GM21717 (cell line): ENCODE data around the gene OLA1.

Experiments
- ATAC-seq: cut with Tn5 transposase; IDR thresholded peaks from one replicate; pipeline ENCODE4 v1.9.1; 2021; ENCODE audit warnings: mild to moderate bottlenecking, moderate library complexity; ENCODE audit not compliant: unreplicated experiment

Gene OLA1

DNA sequence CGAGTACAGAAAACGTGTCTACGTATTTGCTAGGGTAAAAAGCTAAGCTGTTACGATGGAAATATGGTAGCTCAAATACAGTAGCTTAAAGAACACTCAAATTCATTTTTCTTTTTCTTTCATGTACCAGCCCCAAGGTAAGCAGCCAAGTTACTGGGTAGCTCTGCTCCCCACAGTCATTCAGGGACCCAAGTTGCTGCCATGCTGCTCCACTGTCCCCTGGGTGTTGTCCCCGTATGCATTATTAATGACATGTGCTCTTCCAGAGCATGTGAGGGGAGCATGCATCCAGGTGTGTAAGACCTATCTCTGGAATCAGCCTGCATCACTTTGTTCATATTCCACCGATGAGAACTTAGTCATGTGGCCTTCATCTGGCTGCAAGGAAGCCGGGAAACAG, 178.1 kb downstream of the OLA1 start:
- ATAC-seq = no peak

DNA sequence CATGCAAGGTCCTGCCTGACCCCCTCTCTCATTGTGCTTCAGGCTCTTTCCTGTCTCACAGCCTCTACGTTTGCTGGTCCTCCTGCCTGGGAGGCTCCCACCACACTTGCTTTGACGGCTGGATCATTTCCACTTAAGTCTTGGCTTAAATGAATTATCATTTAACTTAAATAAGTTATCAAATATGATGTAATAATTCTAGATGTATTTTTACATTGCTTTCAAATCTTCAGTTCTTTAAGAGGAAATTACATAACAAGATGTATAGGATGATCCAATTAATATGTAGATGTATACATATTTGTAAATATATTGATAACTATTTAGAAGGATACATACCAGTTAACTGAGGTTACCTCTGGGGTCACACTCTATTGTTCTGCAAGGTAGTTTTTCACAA, 180.5 kb downstream of the OLA1 start:
- ATAC-seq = no peak

DNA sequence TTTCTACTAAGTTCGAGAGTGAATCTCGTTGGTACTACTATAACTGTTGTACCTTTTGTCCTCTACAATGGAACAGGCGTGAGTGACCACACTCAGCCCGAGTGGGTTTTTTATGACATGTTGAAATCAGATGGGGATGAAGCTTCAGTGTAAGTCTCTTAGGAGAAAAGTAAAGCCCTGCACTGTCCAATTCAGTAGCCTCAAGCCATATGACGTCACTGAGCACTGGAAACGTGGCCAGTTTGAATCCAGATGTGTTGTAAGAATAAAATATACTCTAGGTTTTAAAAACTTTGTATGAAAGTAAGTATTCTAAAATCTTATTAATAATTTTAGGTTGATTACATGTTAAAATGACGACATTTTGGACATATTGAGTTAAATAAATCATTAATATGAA, 181.5 kb downstream of the OLA1 start:
- ATAC-seq = no peak

- no peak for ATAC-seq
Measured at GRCh38 chr2:174063492-174064092, 184.7 kb downstream of the OLA1 start.

DNA sequence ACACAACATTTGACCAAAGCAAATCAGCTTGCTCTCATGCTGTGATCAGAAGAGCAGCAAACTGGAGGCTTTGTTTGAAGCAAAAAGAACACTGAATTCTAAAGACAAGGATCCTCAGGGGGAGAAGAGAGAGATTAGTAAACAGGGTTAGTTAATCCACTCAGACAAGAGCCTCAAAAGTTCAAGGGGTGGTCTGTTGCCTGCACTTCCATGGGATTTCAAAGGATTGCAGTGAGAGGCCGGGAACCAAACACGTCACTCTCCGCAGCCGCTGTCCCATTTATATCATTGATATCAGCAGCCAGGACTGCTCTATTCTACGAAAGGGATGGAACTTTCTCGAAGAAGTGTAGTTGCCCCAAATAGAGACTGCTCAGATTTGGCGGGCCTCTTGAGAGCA, 185.4 kb downstream of the OLA1 start:
- ATAC-seq = no peak

DNA sequence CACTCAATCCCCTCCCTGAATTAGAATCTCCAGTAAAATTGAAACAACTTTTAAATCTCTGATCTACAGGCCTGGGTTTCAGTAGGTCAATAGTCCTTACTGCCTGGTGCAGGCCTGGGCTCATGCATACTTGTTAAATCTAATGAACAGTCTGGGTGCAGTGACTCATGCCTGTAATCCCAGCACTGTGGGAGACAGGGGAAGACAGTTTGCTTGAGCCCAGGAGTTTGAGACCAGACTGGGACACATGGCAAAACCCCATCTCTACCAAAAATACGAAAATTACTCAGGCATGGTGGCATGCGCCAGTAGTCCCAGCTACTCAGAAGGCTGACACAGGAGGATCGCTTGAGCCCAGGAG, 188.5 kb downstream of the OLA1 start:
- ATAC-seq = no peak

DNA sequence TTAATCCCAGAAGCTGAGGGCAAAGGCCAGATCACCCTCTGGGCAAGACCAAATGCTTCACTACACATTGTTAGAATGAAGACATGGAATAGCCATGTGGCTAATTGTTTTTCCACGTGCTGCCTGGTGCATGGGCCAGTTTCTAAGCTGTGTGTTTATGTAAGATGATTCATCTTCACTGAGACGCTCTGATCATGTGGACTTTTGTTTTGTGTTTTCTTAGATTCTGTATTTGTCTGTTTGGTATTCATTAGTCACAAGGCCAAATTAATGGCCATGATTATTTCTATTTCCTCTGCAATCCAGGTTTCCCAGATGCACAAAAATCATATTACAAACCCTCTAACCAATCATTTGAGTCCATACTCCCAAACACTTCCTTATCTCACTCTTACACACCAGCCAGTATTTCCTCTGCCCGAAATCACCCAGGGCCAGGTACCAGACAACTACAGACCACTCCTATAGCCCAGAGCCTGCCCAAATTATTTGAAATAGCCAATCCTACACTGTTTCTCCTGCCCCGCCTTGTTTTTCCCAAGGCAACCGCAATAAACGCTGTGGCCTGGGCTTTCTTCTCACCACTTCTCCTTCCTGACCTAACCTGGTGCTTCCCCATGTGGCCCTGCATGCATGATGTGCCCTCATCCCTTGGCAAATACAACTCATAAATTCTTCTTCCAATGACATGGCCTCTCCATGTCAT, 189.0 kb downstream of the OLA1 start:
- no peak for ATAC-seq

DNA sequence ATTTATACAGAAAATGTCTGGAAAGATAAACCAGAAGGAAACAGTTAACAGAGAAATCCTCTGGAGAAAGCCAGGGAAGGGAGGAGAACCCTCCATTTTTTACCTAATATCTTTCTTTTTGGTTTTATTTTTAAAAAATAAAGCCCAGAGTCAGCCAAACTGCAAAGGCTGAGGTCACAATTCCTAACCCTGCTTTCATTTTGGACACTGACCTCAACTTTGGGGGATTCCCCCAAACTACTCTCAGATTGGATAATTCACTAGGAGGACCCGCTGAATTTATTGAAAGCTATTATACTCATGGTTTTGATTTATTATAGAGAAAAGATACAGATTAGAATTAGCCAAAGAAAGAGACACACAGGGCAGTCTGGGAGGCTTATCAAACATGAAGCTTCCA, 189.9 kb downstream of the OLA1 start:
- ATAC-seq = no peak

DNA sequence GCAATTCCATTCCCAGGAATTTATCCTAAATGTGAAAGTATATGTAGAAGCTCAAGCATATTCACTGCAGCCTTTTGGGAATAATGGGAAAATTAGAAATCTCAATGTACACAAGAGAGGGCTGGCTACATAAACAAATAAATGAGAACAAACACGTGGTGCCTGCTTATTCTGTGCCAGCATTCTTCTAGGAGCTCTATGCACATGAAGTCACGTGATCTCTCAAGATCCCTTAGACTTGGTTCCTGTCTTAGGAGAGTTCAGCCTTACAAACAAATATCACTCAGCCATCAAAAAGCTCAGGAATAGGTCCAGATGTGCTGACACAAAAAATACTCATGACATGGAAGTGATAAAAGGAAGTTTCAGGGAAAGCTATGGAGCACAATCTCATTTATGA, 190.3 kb downstream of the OLA1 start:
- no peak for ATAC-seq

GRCh38 chr2:174054926-174055325, 193.4 kb downstream of the OLA1 start:
- no peak for ATAC-seq

- no peak for ATAC-seq
Measured at GRCh38 chr2:174053355-174054151, 194.8 kb downstream of the OLA1 start.

DNA sequence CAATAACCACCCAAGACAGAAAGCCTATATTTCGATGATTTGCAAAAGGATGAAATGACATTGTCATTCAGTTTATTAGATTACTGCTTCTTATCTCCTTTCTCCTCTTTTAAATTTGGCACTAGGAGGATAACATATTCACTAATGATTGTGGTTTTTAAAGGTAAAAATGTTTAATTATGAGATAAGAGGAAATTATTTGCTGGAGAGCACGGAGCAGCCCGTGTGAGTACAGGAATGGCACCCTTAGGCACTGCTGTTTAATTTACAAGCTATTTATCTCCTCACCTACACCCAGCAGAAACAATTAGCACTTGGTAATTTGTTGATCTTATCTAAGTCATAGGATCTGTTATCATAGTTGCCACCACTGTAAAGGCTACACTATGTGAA, 195.8 kb downstream of the OLA1 start:
- no peak for ATAC-seq

DNA sequence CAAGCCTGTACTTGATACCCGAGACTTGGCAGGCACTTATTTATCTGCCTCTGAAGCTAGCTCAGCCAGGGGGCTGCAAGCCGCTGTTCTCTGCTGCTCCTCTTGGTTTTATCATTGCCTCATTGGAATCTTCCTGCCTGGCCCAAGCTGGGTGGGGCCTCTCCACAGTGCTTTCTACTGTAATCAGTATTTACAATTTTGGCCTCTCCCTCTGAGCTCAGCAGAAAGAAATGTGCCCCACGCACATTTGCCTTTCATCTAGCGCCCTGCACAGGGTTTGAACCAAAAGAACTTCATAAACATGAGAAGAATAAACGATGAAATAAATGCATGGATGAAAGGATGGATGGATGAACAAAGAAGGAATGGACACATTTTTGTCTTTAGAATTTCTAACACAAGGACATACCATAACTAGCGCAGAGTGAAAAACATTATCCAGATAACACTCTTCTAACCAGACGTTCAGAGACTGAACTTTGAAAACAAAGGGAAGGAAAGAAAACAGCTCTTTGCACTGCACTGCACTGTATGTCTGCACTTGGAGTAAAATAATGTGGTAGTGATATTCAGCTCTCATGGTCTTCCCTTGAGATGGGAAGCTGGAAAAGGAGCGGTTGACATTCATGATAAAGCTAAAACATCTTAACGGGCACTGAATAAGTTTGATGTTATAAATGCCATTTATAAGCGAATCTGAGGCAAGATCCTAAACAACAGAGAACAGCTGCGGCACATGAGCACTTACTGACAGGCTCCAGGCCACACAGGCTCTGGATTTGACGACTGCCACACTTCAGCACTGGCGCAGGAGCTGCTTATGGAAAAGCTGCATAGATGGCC, 196.4 kb downstream of the OLA1 start:
- no peak for ATAC-seq

GRCh38 chr2:174051068-174051467, 197.3 kb downstream of the OLA1 start:
- no peak for ATAC-seq

GRCh38 chr2:174049895-174050294, 198.4 kb downstream of the OLA1 start:
- ATAC-seq = no peak

DNA sequence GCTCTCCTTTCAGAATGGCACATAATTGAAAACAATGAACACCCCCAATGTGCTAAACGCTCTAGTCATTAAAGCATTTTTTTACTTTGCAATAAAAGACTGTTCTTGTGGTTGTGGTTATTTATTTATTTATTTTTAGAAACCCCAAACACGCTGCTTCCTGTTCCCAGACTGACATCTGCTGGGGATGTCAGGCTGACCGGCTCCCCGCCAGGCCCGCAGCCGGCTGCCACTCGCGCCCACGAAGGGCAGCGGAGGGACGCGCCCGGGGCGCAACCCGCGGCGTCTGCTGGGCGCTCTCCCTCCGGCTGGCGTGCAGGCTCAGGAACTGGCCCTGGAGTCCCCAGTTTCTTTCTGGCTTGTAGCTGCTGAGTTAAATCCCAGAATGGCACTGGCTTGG, 200.1 kb downstream of the OLA1 start:
- no peak for ATAC-seq

DNA sequence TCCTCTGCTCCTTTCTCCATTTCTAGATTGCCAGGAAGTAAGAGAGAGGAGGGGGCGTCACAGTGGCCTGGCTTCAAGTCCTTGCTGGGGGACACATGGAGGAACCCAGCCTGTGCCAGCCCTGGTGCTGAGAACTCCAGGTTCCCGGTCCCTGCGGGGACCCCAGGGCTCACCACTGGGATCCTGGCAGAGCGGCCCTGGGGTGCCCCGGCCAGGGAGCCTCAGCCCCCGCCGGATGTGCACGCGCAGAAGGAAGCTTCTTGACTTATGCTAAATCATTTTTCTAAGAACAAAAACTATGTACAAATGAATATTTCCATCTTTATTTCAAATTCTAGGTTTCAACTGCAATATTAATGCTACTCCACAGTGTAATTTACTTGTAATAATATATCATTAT, 200.6 kb downstream of the OLA1 start:
- ATAC-seq = no peak

GRCh38 chr2:174046172-174046571, 202.2 kb downstream of the OLA1 start:
- ATAC-seq = no peak

GRCh38 chr2:174044556-174044955, 203.8 kb downstream of the OLA1 start:
- ATAC-seq = no peak

DNA sequence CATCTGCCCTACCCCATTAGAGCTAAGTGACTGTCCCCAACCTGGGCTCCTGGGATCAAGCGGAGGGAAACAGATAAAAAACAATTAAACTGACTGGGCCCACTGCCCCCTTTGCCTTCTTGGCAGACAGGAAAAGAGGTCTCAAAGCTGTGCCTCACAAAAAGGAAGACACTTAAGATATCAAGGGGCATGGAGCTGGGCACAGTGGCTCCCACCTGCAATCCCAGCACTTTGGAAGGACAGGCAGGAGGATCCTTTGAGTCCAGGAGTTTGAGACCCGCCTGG, 208.0 kb downstream of the OLA1 start:
- no peak for ATAC-seq

DNA sequence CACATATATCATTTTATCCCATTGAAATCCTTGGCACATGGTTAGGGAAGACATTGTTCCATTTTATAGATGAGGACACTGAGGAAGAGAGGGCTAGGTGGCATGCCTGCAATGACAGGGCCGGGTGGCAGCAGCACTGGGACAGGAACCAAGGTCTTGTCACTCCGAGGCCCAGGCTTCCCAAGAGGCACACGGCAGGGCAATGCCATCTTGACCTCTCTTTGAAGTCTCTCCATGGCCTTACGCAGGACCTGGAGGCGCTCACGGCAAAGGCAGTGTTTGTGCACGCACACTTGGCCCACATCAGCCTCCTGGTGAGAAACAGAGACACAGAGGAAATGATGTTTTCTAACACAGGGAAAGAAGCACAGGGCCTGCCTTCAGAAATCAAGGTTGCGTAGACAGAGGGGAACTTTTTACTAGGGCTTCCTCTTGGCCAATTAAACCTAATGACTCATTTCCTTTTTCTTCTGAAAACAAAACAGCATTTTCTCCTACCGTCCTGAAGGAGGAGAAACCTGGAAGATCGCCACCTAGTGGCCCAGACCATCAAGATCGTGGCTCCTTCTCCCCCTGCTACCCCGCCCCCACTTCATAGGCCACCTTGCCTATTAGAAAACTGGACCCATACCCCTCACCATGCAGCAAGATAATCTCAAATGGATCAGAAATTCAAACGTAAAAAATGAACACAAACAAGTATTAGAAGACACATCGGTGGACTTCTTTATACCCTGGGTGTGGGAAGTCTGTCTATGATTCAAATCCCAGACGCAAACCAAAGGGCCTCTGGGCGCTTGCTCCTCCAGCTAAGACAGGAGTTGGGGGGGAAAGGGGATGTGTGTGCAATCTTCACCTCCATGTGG, 208.5 kb downstream of the OLA1 start:
- peak; percentile 80 for ATAC-seq
